ENCODE data around the gene ZNF165. TPM values are rescaled to one million over a fixed set of nuclear protein-coding genes. Genes with fewer than 3 reads are reported as not detected.

ZNF165 gene
- total and polyA plus RNA-seq, 2 of the 13 experiments (the other 11 are each of a cell fraction or from before 2014, with no cell fraction given), result 0.58 to 8.6 TPM

DNA sequence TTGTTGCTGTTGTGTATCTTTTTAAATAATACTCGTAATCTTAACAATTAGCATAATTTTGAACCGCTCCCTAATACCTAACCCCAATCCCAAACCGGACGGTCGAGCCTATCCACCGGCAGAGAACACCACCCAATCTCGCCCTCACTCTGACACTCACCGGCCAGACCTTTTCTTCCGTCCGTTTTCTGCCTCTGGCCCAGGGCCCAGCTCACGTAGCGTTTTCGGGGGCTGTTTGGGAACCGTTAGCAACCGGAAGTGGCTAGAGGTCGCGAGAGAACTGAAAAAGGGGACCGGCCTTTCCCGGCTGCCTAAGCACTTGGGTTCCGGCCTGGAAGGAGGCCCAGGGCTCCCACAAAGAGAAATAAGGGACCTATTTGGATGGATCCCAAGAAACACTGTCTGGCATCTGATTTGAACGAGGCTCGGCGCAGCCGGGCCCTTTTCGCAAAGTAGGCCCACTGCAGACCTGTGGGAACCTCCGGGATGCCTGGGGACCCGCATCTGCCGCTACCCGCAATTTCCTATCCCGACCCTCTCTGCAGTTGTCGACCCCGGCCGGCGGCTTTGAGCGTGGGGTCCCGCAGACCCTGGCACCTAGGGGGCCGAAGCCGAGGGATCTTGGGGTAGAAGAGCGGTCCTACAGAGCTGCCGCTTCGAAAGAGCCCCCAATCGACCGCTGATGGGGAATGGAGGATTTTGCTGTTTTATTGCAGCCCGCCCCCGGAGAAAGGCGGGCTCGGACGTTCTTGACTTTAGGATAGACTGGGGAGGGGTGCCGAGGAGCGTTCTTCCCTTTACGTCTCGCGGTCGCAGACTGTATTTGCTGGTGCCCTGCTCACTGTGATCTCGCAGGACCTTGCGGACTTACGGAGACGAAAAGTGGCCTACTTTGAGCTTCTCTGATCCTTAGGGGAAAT is 56.5 kb downstream of the ZNF165 start (continued):
- TF ChIP-seq, protein P1, sequence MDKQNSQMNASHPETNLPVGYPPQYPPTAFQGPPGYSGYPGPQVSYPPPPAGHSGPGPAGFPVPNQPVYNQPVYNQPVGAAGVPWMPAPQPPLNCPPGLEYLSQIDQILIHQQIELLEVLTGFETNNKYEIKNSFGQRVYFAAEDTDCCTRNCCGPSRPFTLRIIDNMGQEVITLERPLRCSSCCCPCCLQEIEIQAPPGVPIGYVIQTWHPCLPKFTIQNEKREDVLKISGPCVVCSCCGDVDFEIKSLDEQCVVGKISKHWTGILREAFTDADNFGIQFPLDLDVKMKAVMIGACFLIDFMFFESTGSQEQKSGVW (CRISPR knock-in tag; IDR thresholded peaks at IDR 0.05; ENCODE audit: borderline replicate concordance), result no peak; the same call in 1 of the 2 replicates
- TF ChIP-seq IRF2 (CRISPR knock-in tag; IDR thresholded peaks at IDR 0.05) (peak; percentile 97), SMARCE1 (IDR thresholded peaks at IDR 0.05; ENCODE audit: borderline replicate concordance) (no peak), ZNF607 (CRISPR knock-in tag; IDR thresholded peaks at IDR 0.05; ENCODE audit: borderline replicate concordance) (peak; percentile 80; the same call in 1 of the 2 replicates), ZNF543 (CRISPR knock-in tag; IDR thresholded peaks at IDR 0.05) (peak; percentile 96), YEATS4 (CRISPR knock-in tag; IDR thresholded peaks at IDR 0.05; ENCODE audit: borderline replicate concordance) (peak; percentile 98), ZNF256 (CRISPR knock-in tag; conservative IDR thresholded peaks at IDR 0.05) (peak; percentile 92), ZNF331 (CRISPR knock-in tag; IDR thresholded peaks at IDR 0.05) (peak; percentile 97), ZNF367 (CRISPR knock-in tag; IDR thresholded peaks at IDR 0.05; ENCODE audit: borderline replicate concordance) (no peak), ZNF737 (CRISPR knock-in tag; IDR thresholded peaks at IDR 0.05; ENCODE audit: borderline replicate concordance) (no peak; the same call in 1 of the 2 replicates), RAD51 (IDR thresholded peaks at IDR 0.05; ENCODE audit: borderline replicate concordance) (no peak), ZNF44 (CRISPR knock-in tag; IDR thresholded peaks at IDR 0.05) (peak; percentile 77; the same call in 1 of the 2 replicates), RBM39 (IDR thresholded peaks at IDR 0.05; ENCODE audit: low read depth, low read length, poor library complexity, severe bottlenecking) (peak; percentile 94), MAZ (IDR thresholded peaks at IDR 0.05; ENCODE audit: borderline replicate concordance, low read depth, low read length) (peak; percentile 88), MAZ (CRISPR knock-in tag; IDR thresholded peaks at IDR 0.05; ENCODE audit: low read depth) (peak; percentile 95), TEAD3 (CRISPR knock-in tag; optimal IDR thresholded peaks at IDR 0.05; ENCODE audit: borderline replicate concordance) (peak; percentile 68), ZNF230 (CRISPR knock-in tag; IDR thresholded peaks at IDR 0.05) (no peak), ZNF207 (IDR thresholded peaks at IDR 0.05; ENCODE audit: borderline replicate concordance) (no peak)
- TF ChIP-seq, protein P2, sequence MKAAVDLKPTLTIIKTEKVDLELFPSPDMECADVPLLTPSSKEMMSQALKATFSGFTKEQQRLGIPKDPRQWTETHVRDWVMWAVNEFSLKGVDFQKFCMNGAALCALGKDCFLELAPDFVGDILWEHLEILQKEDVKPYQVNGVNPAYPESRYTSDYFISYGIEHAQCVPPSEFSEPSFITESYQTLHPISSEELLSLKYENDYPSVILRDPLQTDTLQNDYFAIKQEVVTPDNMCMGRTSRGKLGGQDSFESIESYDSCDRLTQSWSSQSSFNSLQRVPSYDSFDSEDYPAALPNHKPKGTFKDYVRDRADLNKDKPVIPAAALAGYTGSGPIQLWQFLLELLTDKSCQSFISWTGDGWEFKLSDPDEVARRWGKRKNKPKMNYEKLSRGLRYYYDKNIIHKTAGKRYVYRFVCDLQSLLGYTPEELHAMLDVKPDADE (CRISPR knock-in tag; IDR thresholded peaks at IDR 0.05), result peak; percentile 70; the same call in 1 of the 2 replicates
- TF ChIP-seq, protein P3, sequence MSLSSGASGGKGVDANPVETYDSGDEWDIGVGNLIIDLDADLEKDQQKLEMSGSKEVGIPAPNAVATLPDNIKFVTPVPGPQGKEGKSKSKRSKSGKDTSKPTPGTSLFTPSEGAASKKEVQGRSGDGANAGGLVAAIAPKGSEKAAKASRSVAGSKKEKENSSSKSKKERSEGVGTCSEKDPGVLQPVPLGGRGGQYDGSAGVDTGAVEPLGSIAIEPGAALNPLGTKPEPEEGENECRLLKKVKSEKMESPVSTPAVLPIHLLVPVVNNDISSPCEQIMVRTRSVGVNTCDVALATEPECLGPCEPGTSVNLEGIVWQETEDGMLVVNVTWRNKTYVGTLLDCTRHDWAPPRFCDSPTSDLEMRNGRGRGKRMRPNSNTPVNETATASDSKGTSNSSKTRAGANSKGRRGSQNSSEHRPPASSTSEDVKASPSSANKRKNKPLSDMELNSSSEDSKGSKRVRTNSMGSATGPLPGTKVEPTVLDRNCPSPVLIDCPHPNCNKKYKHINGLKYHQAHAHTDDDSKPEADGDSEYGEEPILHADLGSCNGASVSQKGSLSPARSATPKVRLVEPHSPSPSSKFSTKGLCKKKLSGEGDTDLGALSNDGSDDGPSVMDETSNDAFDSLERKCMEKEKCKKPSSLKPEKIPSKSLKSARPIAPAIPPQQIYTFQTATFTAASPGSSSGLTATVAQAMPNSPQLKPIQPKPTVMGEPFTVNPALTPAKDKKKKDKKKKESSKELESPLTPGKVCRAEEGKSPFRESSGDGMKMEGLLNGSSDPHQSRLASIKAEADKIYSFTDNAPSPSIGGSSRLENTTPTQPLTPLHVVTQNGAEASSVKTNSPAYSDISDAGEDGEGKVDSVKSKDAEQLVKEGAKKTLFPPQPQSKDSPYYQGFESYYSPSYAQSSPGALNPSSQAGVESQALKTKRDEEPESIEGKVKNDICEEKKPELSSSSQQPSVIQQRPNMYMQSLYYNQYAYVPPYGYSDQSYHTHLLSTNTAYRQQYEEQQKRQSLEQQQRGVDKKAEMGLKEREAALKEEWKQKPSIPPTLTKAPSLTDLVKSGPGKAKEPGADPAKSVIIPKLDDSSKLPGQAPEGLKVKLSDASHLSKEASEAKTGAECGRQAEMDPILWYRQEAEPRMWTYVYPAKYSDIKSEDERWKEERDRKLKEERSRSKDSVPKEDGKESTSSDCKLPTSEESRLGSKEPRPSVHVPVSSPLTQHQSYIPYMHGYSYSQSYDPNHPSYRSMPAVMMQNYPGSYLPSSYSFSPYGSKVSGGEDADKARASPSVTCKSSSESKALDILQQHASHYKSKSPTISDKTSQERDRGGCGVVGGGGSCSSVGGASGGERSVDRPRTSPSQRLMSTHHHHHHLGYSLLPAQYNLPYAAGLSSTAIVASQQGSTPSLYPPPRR (CRISPR knock-in tag; IDR thresholded peaks at IDR 0.05; ENCODE audit: borderline replicate concordance), result peak; percentile 22; the same call in 1 of the 2 replicates
- TF ChIP-seq, protein P4, sequence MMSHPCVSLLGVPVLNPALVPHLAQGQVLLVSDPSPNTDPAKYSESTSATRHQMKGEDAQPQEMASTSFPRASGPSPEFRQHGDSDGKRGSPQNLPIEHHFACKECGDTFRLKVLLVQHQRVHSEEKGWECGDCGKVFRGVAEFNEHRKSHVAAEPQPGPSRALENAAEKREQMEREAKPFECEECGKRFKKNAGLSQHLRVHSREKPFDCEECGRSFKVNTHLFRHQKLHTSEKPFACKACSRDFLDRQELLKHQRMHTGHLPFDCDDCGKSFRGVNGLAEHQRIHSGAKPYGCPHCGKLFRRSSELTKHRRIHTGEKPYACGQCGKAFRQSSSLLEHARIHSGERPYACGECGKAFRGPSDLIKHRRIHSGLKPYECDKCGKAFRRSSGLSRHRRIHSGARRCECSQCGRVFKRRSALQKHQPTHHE (CRISPR knock-in tag; IDR thresholded peaks at IDR 0.05; ENCODE audit: borderline replicate concordance), result peak; percentile 88; the same call in 1 of the 2 replicates

Data from HepG2 (cell line).